ENCODE data around the gene SMARCA4.

SMARCA4 gene

GRCh38 chr19:11017275-11018035 lies 56.6 kb downstream of the SMARCA4 start:
- no peak for DNase-seq

GRCh38 chr19:11018179-11018578 lies 57.3 kb downstream of the SMARCA4 start:
- DNase-seq: no peak

- no peak for DNase-seq
These were observed 57.9 kb downstream of the SMARCA4 start for GRCh38 chr19:11018763-11019162.

- no peak for DNase-seq
These were observed 58.4 kb downstream of the SMARCA4 start for GRCh38 chr19:11019262-11019661.

GRCh38 chr19:11019824-11020223 lies 59.0 kb downstream of the SMARCA4 start:
- no peak for DNase-seq

- no peak for DNase-seq
These were observed 59.6 kb downstream of the SMARCA4 start for GRCh38 chr19:11020423-11020822.

GRCh38 chr19:11020982-11021759 lies 60.3 kb downstream of the SMARCA4 start:
- no peak for DNase-seq

- DNase-seq: no peak
These were observed 60.9 kb downstream of the SMARCA4 start for GRCh38 chr19:11021760-11022144.

- no peak for DNase-seq
These were observed 62.2 kb downstream of the SMARCA4 start for GRCh38 chr19:11023016-11023415.

- no peak for DNase-seq
These were observed 62.9 kb downstream of the SMARCA4 start for GRCh38 chr19:11023710-11024109.

- no peak for DNase-seq
These were observed 63.4 kb downstream of the SMARCA4 start for GRCh38 chr19:11024259-11024658.

GRCh38 chr19:11025006-11025405 lies 64.2 kb downstream of the SMARCA4 start:
- DNase-seq: no peak

- no peak for DNase-seq
These were observed 64.6 kb downstream of the SMARCA4 start for GRCh38 chr19:11025445-11025844.

- no peak for DNase-seq
These were observed 65.2 kb downstream of the SMARCA4 start for GRCh38 chr19:11025997-11026396.

- no peak for DNase-seq
These were observed 66.6 kb downstream of the SMARCA4 start for GRCh38 chr19:11027381-11027780.

- DNase-seq: no peak
These were observed 67.3 kb downstream of the SMARCA4 start for GRCh38 chr19:11028146-11028545.

GRCh38 chr19:11031421-11032070 lies 70.7 kb downstream of the SMARCA4 start:
- no peak for DNase-seq

- no peak for DNase-seq
These were observed 72.4 kb downstream of the SMARCA4 start for GRCh38 chr19:11033251-11033650.

GRCh38 chr19:11033763-11034162 lies 72.9 kb downstream of the SMARCA4 start:
- DNase-seq: no peak

- no peak for DNase-seq
These were observed 73.8 kb downstream of the SMARCA4 start for GRCh38 chr19:11034449-11035213.

- DNase-seq: peak; percentile 88
These were observed 74.9 kb downstream of the SMARCA4 start for GRCh38 chr19:11035441-11036377.

GRCh38 chr19:11038511-11038910 lies 77.7 kb downstream of the SMARCA4 start:
- DNase-seq: no peak

Measured in NCI-H69 (cell line).